ENCODE measurements around the gene ZDHHC14. TPM values are rescaled to one million over a fixed set of nuclear protein-coding genes. Genes with fewer than 3 reads are reported as not detected.

ZDHHC14 gene
- total RNA-seq, 3 donors from 2014 or later, result 9.1 to 10.5 (median 10.0) TPM

DNA sequence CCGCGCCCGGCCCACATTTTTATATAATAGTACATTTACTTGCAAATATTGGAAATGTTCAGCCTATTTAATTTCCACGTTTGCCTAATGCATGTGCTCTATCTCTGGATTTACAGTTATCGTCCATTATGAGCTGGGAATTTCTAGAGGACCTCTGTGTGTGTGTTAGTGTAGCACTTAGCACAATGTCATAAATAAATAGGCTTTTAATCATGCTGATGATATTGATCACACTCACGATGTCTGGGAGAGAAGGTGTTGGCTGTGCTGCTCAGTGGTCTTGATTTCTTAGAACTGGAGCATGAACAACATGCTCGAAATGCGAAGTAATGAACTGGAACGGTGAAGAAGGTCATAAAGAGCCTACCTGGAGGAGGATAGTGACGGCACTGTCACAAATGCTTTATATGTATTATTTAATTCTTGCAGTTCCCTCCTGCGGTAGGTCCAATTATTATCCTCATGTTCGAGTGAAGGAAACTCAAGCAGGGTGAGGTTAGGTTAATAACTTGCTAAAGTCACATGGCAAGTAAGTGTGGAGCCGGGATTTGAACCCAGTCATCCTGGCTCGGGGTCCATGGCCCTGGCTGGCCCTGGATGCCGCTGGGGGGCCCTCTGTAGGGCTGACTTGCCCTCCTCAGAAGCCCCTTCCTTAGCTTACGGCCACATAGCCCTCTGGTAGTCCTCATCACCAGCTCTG, 130.8 kb downstream of the ZDHHC14 start:
- no peaks in the 10 kb centered on the region for H3K4me1 ChIP-seq (ENCODE audit: low read depth)
- ATAC-seq, result no peak
- intact Hi-C loops (cut with DNase I, micrococcal nuclease), result no loop called here
- H3K36me3 ChIP-seq (ENCODE audit: low read depth), result no peaks in the 10 kb centered on the region
- H3K9me3 ChIP-seq, result no peaks in the 10 kb centered on the region
- no peak overlapping the region for H3K4me3 ChIP-seq
- DNase-seq, result no peak
- TF ChIP-seq, protein P1, sequence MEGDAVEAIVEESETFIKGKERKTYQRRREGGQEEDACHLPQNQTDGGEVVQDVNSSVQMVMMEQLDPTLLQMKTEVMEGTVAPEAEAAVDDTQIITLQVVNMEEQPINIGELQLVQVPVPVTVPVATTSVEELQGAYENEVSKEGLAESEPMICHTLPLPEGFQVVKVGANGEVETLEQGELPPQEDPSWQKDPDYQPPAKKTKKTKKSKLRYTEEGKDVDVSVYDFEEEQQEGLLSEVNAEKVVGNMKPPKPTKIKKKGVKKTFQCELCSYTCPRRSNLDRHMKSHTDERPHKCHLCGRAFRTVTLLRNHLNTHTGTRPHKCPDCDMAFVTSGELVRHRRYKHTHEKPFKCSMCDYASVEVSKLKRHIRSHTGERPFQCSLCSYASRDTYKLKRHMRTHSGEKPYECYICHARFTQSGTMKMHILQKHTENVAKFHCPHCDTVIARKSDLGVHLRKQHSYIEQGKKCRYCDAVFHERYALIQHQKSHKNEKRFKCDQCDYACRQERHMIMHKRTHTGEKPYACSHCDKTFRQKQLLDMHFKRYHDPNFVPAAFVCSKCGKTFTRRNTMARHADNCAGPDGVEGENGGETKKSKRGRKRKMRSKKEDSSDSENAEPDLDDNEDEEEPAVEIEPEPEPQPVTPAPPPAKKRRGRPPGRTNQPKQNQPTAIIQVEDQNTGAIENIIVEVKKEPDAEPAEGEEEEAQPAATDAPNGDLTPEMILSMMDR (IDR thresholded peaks at IDR 0.05), result no peak

GRCh38 chr6:157512382-157512682, 131.3 kb downstream of the ZDHHC14 start:
- intact Hi-C loops (cut with DNase I, micrococcal nuclease), result no loop called here
- TF ChIP-seq, protein P1 (IDR thresholded peaks at IDR 0.05), result no peak

DNA sequence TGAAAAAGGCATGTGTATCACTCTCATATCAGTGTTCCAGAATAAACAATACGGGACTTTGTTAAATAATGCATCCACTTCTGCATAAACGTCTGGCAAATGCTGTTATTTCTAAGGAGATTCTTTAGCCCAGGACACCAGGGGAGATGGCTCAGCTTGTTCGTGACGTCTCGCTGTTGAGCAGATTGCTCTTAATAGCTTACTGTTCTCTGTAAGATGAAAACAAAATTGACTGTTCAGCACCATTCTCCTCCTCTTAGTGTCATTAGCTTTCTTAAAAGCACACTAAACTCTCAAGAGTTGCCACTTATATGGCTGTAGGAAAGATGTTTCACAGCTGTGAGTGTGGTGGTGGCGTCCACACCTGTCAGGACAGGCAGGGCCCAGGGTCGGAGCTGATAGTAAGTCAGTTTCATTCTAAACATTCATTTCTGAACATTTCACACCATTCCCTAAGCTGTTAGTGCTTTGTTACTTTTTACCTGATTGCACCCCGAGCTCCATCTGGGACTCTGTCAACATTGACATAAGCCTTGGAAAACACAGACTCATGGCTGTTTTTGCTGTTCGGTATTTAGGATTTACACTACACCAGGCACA, 132.1 kb downstream of the ZDHHC14 start:
- Histone ChIP-seq H3K4me3 (no peak overlapping the region), H3K9me3 (no peaks in the 10 kb centered on the region), H3K4me1 (ENCODE audit: low read depth) (no peaks in the 10 kb centered on the region), H3K36me3 (ENCODE audit: low read depth) (no peaks in the 10 kb centered on the region)
- ATAC-seq, result peak; percentile 46
- TF ChIP-seq, protein P1 (IDR thresholded peaks at IDR 0.05), result no peak
- intact Hi-C loops (cut with DNase I, micrococcal nuclease), result no loop called here
- DNase-seq, result no peak

More at GRCh38 chr6:157512382-157512682, 131.3 kb downstream of the ZDHHC14 start:
- no peak overlapping the region for H3K4me3 ChIP-seq
- H3K9me3 ChIP-seq, result no peaks in the 10 kb centered on the region
- DNase-seq (no peak), ATAC-seq (no peak)
- no peaks in the 10 kb centered on the region for H3K4me1 ChIP-seq (ENCODE audit: low read depth)
- no peaks in the 10 kb centered on the region for H3K36me3 ChIP-seq (ENCODE audit: low read depth)

DNA sequence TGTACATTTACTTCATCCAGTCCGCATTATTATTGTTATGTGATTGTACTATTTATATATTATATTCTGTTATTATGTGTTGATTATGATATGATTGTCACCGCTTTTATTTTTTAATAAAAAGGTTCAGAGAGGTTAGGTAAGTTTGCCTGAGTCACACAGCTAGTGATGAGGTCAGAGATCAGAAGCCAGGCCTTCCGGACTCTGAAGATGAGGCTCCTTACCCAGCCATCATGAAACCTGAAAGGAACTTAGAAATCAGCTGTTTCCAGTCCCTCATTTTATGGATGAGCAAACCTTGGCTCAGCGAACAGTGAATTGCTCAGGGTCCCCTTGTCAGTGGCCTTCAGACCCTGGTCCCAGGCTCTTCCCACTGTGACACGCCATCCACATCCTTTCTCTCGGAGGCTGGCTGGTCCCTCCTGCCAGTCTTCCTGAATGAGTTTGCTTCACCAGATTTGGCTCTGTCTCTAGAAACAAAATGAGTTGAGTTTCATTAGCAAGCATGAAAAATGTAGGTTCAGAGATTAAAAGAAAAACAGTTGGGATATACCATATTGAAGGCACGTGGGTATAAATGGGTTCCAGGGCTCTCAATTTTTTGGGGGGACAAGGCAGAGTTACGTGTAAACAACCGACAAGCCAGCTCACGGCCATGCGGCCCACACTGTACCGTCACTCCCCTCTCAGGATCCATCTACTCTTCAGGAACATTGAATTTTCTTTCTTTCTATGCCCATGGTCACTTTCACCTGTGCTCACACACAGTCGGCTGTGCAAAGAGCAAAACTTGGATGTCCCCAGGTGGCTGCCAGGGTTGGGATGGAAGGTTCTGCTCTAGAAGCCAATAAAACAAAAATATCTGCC, 132.9 kb downstream of the ZDHHC14 start:
- no peaks in the 10 kb centered on the region for H3K4me1 ChIP-seq (ENCODE audit: low read depth)
- intact Hi-C loops (cut with DNase I, micrococcal nuclease), result no loop called here
- H3K4me3 ChIP-seq, result no peak overlapping the region
- TF ChIP-seq, protein P1 (IDR thresholded peaks at IDR 0.05), result no peak
- ATAC-seq, result no peak
- DNase-seq, result no peak
- H3K36me3 ChIP-seq (ENCODE audit: low read depth), result no peaks in the 10 kb centered on the region
- no peaks in the 10 kb centered on the region for H3K9me3 ChIP-seq

- TF ChIP-seq, protein P1 (IDR thresholded peaks at IDR 0.05), result no peak
- DNase-seq (no peak), ATAC-seq (peak; percentile 19)
- intact Hi-C loops (cut with DNase I, micrococcal nuclease), result no loop called here
- Histone ChIP-seq H3K36me3 (ENCODE audit: low read depth) (no peaks in the 10 kb centered on the region), H3K9me3 (no peaks in the 10 kb centered on the region), H3K4me3 (no peak overlapping the region), H3K4me1 (ENCODE audit: low read depth) (no peaks in the 10 kb centered on the region)
Observed at GRCh38 chr6:157514659-157515496, 133.9 kb downstream of the ZDHHC14 start.
